Smooth muscle cell (in vitro differentiated cells): ENCODE data around the gene RPL31. TPM values are rescaled to one million over a fixed set of nuclear protein-coding genes. Genes with fewer than 3 reads are reported as not detected.

ENCODE experiments used
- DNase-seq: peaks from one replicate; lab custom pipeline; 2025; ENCODE audit not compliant: unreplicated experiment; lab: John Stamatoyannopoulos, UW
- H2AFZ ChIP-seq: fragments of 200-600 bp; sonication (generic); 2 replicates; pipeline ENCODE4 v1.6.0; 2016; ENCODE audit warnings: antibody characterized with exemption, low read depth, mild to moderate bottlenecking
- H3F3A ChIP-seq: fragments of 200-600 bp; sonication (generic); 2 replicates; pipeline ENCODE4 v1.6.0; 2017; ENCODE audit warnings: antibody characterized with exemption, low read depth
- H3K27ac ChIP-seq: fragments of 200-600 bp; sonication (generic); 2 replicates; pipeline ENCODE4 v1.5.1; 2016; ENCODE audit warnings: low read depth, mild to moderate bottlenecking
- H3K27me3 ChIP-seq: fragments of 200-600 bp; sonication (generic); 2 replicates; pipeline ENCODE4 v1.6.1; 2016; ENCODE audit warnings: low read depth, mild to moderate bottlenecking
- H3K36me3 ChIP-seq: fragments of 200-600 bp; sonication (generic); 2 replicates; pipeline ENCODE4 v1.5.1; 2016; ENCODE audit warnings: low read depth
- H3K4me1 ChIP-seq: fragments of 200-600 bp; sonication (generic); 2 replicates; pipeline ENCODE4 v1.5.1; 2016; ENCODE audit warnings: low read depth
- H3K4me2 ChIP-seq: fragments of 200-600 bp; sonication (generic); 2 replicates; pipeline ENCODE4 v1.6.0; 2016; ENCODE audit warnings: mild to moderate bottlenecking
- H3K4me3 ChIP-seq: fragments of 200-600 bp; sonication (generic); 2 replicates; pipeline ENCODE4 v1.5.1; 2016; ENCODE audit warnings: mild to moderate bottlenecking
- H3K79me2 ChIP-seq: fragments of 200-600 bp; sonication (generic); 2 replicates; pipeline ENCODE4 v1.6.0; 2016; ENCODE audit warnings: low read depth, mild to moderate bottlenecking
- H3K9ac ChIP-seq: fragments of 200-600 bp; sonication (generic); 2 replicates; pipeline ENCODE4 v1.6.0; 2016; ENCODE audit warnings: low read depth
- H3K9me3 ChIP-seq: fragments of 200-600 bp; sonication (generic); replicated peaks from 2 replicates; pipeline ENCODE4 v1.5.1; 2016; ENCODE audit warnings: low read depth
- H4K20me1 ChIP-seq: fragments of 200-600 bp; sonication (generic); 2 replicates; pipeline ENCODE4 v1.6.0; 2016; ENCODE audit warnings: low read depth
- WGBS: methylation state at CpG from one replicate; pipeline ENCODE4 v1.1.7; 2016; ENCODE audit warnings: low lambda C conversion rate; 5-methylcytosine and 5-hydroxymethylcytosine counted together
- polyA plus RNA-seq: library from polyadenylated mRNA; unstranded; fragments of >200 nt; fragmentation: Nextera tagmentation; extraction: Ambion mirVana; gene quantifications from 2 replicates; pipeline ENCODE4 v1.2.1, GENCODE V29; 2016
- total RNA-seq: library from RNA; depleted of rRNA; stranded (reverse); fragments of >200 nt; gene quantifications from 2 replicates; pipeline ENCODE4 v1.2.3, GENCODE V29; 2014
- TF ChIP-seq, protein P1 (sequence below): fragments of 200-600 bp; sonication (generic); IDR thresholded peaks from 2 replicates; pipeline ENCODE4 v1.5.1; 2017; ENCODE audit warnings: borderline replicate concordance, mild to moderate bottlenecking, antibody characterized with exemption; ENCODE audit not compliant: insufficient read depth, poor library complexity, severe bottlenecking

RPL31 gene
- total and polyA plus RNA-seq, 2 experiments from 2014 or later = 1,320 to 1,508 TPM

DNA sequence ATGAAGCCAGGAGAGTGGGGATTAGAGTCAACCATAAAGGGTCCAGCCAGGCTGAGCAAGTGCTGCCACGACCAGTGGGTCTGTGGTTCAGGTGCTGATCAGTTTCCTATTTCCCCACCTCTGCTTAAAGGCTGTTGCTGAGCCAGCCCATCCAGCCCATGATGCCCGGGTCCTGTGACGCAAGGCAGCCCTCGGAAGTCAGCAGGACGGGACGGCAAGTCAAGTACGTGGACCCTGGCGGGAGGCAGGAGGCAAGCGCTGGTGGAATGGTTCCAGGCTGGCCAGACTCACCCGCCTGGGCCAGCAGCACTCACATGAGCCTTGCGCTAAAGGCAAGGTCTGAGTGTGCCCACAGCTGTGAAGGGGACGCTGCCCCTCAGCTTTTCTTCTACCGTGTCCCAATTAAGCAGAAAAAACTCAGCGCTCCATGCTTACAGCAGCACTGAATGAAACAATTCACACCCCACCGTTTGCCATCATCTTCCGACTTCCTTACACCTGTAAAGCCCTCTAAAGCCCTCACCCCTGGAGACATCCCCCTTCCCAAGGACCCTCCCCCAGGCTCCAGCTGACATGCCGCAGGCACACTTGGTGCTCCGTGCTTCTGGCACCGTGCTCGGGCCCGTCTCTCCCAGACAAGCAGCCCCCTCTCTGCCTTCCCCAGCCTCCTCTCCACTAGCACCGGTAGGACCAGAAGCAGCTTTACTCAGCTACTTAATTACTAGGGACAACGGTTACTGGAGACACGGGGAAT is 11.3 kb upstream of the RPL31 start:
- no peaks in the 10 kb centered on the region for H4K20me1 ChIP-seq
- no peaks in the 10 kb centered on the region for H3K36me3 ChIP-seq
- H3K27ac ChIP-seq = no peak overlapping the region
- no peak for DNase-seq
- H3F3A ChIP-seq = no peaks in the 10 kb centered on the region
- WGBS = 83% methylated on average over 20 of the region's 24 CpGs
- H2AFZ ChIP-seq = no peak overlapping the region
- no peaks in the 10 kb centered on the region for H3K79me2 ChIP-seq
- TF ChIP-seq, protein P1, sequence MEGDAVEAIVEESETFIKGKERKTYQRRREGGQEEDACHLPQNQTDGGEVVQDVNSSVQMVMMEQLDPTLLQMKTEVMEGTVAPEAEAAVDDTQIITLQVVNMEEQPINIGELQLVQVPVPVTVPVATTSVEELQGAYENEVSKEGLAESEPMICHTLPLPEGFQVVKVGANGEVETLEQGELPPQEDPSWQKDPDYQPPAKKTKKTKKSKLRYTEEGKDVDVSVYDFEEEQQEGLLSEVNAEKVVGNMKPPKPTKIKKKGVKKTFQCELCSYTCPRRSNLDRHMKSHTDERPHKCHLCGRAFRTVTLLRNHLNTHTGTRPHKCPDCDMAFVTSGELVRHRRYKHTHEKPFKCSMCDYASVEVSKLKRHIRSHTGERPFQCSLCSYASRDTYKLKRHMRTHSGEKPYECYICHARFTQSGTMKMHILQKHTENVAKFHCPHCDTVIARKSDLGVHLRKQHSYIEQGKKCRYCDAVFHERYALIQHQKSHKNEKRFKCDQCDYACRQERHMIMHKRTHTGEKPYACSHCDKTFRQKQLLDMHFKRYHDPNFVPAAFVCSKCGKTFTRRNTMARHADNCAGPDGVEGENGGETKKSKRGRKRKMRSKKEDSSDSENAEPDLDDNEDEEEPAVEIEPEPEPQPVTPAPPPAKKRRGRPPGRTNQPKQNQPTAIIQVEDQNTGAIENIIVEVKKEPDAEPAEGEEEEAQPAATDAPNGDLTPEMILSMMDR = no peak
- no peaks in the 10 kb centered on the region for H3K9me3 ChIP-seq
- H3K27me3 ChIP-seq = no peaks in the 10 kb centered on the region
- H3K4me1 ChIP-seq = no peaks in the 10 kb centered on the region
- no peak overlapping the region for H3K9ac ChIP-seq
- H3K4me3 ChIP-seq = no peak overlapping the region
- H3K4me2 ChIP-seq = no peak overlapping the region

DNA sequence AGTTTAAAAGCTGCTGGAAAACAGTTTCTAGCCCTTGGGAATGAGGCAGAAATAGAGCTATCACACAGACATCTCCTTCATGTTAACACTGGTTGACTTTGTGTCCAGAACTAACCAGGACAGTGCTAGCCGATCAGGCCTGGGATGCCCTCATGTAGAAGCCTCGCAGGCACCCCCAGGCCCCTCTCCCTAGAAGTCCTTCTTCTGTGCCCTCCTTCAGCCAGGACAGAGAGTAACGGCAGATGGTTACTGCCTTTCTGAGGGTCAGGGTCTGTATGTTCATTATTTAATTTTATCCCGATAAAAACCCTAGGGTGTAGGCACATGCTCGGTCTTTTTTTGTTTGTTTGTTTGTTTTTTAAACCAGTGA is 10.7 kb upstream of the RPL31 start:
- H3K36me3 ChIP-seq = no peaks in the 10 kb centered on the region
- 94% methylated on average over 5 of the region's 5 CpGs for WGBS
- no peaks in the 10 kb centered on the region for H3K27me3 ChIP-seq
- H3F3A ChIP-seq = no peaks in the 10 kb centered on the region
- H3K4me3 ChIP-seq = no peak overlapping the region
- H3K4me2 ChIP-seq = no peak overlapping the region
- no peaks in the 10 kb centered on the region for H3K79me2 ChIP-seq
- DNase-seq = no peak
- H2AFZ ChIP-seq = no peak overlapping the region
- no peak overlapping the region for H3K27ac ChIP-seq
- no peaks in the 10 kb centered on the region for H3K9me3 ChIP-seq
- no peak overlapping the region for H3K9ac ChIP-seq
- H4K20me1 ChIP-seq = no peaks in the 10 kb centered on the region
- H3K4me1 ChIP-seq = no peaks in the 10 kb centered on the region
- TF ChIP-seq, protein P1 = no peak

DNA sequence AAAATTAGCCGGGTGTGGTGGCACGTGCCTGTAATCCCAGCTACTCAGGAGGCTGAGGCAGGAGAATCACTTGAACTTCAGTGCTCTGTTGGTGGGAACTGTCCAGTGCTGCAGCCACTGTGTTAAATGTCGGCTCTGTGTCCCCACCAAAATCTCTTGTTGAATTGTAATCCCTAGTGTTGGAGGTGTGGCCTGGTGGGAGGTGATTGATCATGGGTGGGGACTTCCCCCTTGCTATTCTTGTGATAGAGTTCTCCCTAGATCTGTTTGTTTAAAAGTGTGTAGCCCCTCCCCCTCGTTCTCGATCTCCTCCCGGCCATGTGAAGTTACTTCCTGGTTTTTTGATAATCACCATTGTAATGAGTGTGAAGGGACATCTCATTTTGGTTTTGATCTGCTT is 9.8 kb upstream of the RPL31 start:
- no peaks in the 10 kb centered on the region for H3K79me2 ChIP-seq
- H3K27ac ChIP-seq = no peak overlapping the region
- H3K4me2 ChIP-seq = no peak overlapping the region
- no peaks in the 10 kb centered on the region for H4K20me1 ChIP-seq
- no peak overlapping the region for H3K9ac ChIP-seq
- no peak overlapping the region for H2AFZ ChIP-seq
- no peak for DNase-seq
- no peaks in the 10 kb centered on the region for H3K4me1 ChIP-seq
- WGBS = 91% methylated on average over 6 of the region's 6 CpGs
- no peaks in the 10 kb centered on the region for H3K9me3 ChIP-seq
- H3K27me3 ChIP-seq = no peaks in the 10 kb centered on the region
- TF ChIP-seq, protein P1 = no peak
- H3K4me3 ChIP-seq = no peak overlapping the region
- no peaks in the 10 kb centered on the region for H3F3A ChIP-seq
- no peaks in the 10 kb centered on the region for H3K36me3 ChIP-seq

DNA sequence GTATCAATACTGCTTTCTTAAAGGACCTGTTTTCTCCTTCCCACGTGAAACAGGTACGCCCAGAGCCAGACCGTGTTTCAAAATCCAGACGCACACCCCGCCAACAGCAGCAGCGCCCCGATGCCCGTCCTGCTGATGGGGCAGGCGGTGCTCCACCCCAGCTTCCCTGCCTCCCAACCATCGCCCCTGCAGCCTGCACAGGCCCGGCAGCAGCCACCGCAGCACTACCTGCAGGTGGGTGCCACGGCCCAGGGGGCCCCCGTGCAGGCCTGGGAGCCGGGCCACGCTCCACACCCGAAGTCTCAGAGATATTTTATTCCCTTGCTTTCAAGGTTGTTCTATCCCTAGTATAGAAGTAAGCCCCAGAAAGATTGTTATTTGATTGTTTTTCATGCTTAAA is 8.8 kb upstream of the RPL31 start:
- DNase-seq = no peak

More for the DNA sequence above, 8.8 kb upstream of the RPL31 start:
- WGBS = 97% methylated on average over 17 of the region's 17 CpGs
- H4K20me1 ChIP-seq = no peaks in the 10 kb centered on the region
- no peaks in the 10 kb centered on the region for H3K4me1 ChIP-seq
- TF ChIP-seq, protein P1 = no peak
- no peak overlapping the region for H3K9ac ChIP-seq
- no peaks in the 10 kb centered on the region for H3F3A ChIP-seq
- H3K27me3 ChIP-seq = no peaks in the 10 kb centered on the region
- no peak overlapping the region for H2AFZ ChIP-seq
- no peaks in the 10 kb centered on the region for H3K36me3 ChIP-seq
- H3K27ac ChIP-seq = no peak overlapping the region
- H3K9me3 ChIP-seq = no peaks in the 10 kb centered on the region
- no peaks in the 10 kb centered on the region for H3K79me2 ChIP-seq
- no peak overlapping the region for H3K4me3 ChIP-seq
- no peak overlapping the region for H3K4me2 ChIP-seq
